Measurements from ENCODE around the gene C20orf204. TPM values are rescaled to one million over a fixed set of nuclear protein-coding genes. Genes with fewer than 3 reads are reported as not detected.
A peak's percentile ranks its signal among the peaks of the same experiment; 100 is the strongest.

C20orf204 gene
- total RNA-seq, 4 donors from 2014 or later = 0.68 to 34.8 (median 1.4) TPM; not detected in 1

GRCh38 chr20:64068386-64069208 is 32.6 kb downstream of the C20orf204 start:
- Histone ChIP-seq H3K4me1 (peaks cover 9 to 15% (median 12%) of the 10 kb centered on the region in 4 donors), H3K4me3 (no peak overlapping the region), H3K36me3 (no peaks in the 10 kb centered on the region), H3K27me3 (peaks cover 4% of the 10 kb centered on the region), H3K9me3 (no peaks in the 10 kb centered on the region), H3K27ac (no peak overlapping the region)
- no peak for DNase-seq
- 77% methylated on average over 7 of the region's 12 CpGs; no CpG with 5 or more reads in 1 of the 2 donors for WGBS, 2 donors (ENCODE audit: low coverage in 1 of 2)
- TF ChIP-seq CTCF (IDR thresholded peaks at IDR 0.05) (no peak), EP300 (IDR thresholded peaks at IDR 0.05; ENCODE audit: low read depth) (no peak), POLR2AphosphoS5 (IDR thresholded peaks at IDR 0.05) (no peak), POLR2A (IDR thresholded peaks at IDR 0.05) (no peak)
- in situ Hi-C loops (cut with MboI; ENCODE audit: low pct_ligation_motif_present in 1 of 4, low pct_unique_long_range_greater_than_20kb in 1 of 4, low sequenced_read_pairs in 3 of 4) = no loop called here
- intact Hi-C loops (cut with DNase I; ENCODE audit: low total_unique reads) = no loop called here

GRCh38 chr20:64069209-64069613 is 33.2 kb downstream of the C20orf204 start:
- Histone ChIP-seq H3K9me3 (no peaks in the 10 kb centered on the region), H3K4me1 (peaks cover 3 to 8% (median 6%) of the 10 kb centered on the region in 4 donors), H3K27me3 (peaks cover 1% of the 10 kb centered on the region), H3K4me3 (no peak overlapping the region), H3K36me3 (no peaks in the 10 kb centered on the region), H3K27ac (no peak overlapping the region)
- in situ Hi-C loops (cut with MboI; ENCODE audit: low pct_ligation_motif_present in 1 of 4, low pct_unique_long_range_greater_than_20kb in 1 of 4, low sequenced_read_pairs in 3 of 4) (no loop called here), intact Hi-C loops (cut with DNase I; ENCODE audit: low total_unique reads) (no loop called here)
- WGBS, 2 donors (ENCODE audit: low coverage in 1 of 2) = 86% methylated on average over 13 of the region's 20 CpGs; no CpG with 5 or more reads in 1 of the 2 donors
- TF ChIP-seq CTCF (IDR thresholded peaks at IDR 0.05) = no peak
- no peak for TF ChIP-seq POLR2AphosphoS5 (IDR thresholded peaks at IDR 0.05)
- no peak for TF ChIP-seq EP300 (IDR thresholded peaks at IDR 0.05; ENCODE audit: low read depth)
- no peak for TF ChIP-seq POLR2A (IDR thresholded peaks at IDR 0.05)
- no peak for DNase-seq

- Histone ChIP-seq H3K4me3 (no peak overlapping the region), H3K9me3 (no peaks in the 10 kb centered on the region), H3K27me3 (no peaks in the 10 kb centered on the region), H3K27ac (no peak overlapping the region), H3K36me3 (no peaks in the 10 kb centered on the region), H3K4me1 (peaks cover 0 to 4% (median under 1%) of the 10 kb centered on the region in 4 donors)
- no peak for DNase-seq
- intact Hi-C loops (cut with DNase I; ENCODE audit: low total_unique reads) = no loop called here
- TF ChIP-seq EP300 (IDR thresholded peaks at IDR 0.05; ENCODE audit: low read depth) (no peak), CTCF (IDR thresholded peaks at IDR 0.05) (peak; percentile 58 to 66 (median 61)), POLR2AphosphoS5 (IDR thresholded peaks at IDR 0.05) (no peak), POLR2A (IDR thresholded peaks at IDR 0.05) (no peak)
- in situ Hi-C loops (cut with MboI; ENCODE audit: low pct_ligation_motif_present in 1 of 4, low pct_unique_long_range_greater_than_20kb in 1 of 4, low sequenced_read_pairs in 3 of 4) = no loop called here
- WGBS, 2 donors (ENCODE audit: low coverage in 1 of 2) = 67% methylated on average over 14 of the region's 14 CpGs; no CpG with 5 or more reads in 1 of the 2 donors
Measured at GRCh38 chr20:64069614-64070243, 33.7 kb downstream of the C20orf204 start.

- Histone ChIP-seq H3K27ac (no peak overlapping the region), H3K4me3 (no peak overlapping the region), H3K9me3 (no peaks in the 10 kb centered on the region), H3K4me1 (no peaks in the 10 kb centered on the region), H3K27me3 (no peaks in the 10 kb centered on the region), H3K36me3 (no peaks in the 10 kb centered on the region)
- in situ Hi-C loops (cut with MboI; ENCODE audit: low pct_ligation_motif_present in 1 of 4, low pct_unique_long_range_greater_than_20kb in 1 of 4, low sequenced_read_pairs in 3 of 4) = no loop called here
- DNase-seq = no peak
- intact Hi-C loops (cut with DNase I; ENCODE audit: low total_unique reads) = no loop called here
- TF ChIP-seq EP300 (IDR thresholded peaks at IDR 0.05; ENCODE audit: low read depth) = no peak
- TF ChIP-seq POLR2AphosphoS5 (IDR thresholded peaks at IDR 0.05) = no peak
- TF ChIP-seq CTCF (IDR thresholded peaks at IDR 0.05) = no peak
- TF ChIP-seq POLR2A (IDR thresholded peaks at IDR 0.05) = no peak
- WGBS, 2 donors (ENCODE audit: low coverage in 1 of 2) = 89% methylated on average over 31 of the region's 31 CpGs; no CpG with 5 or more reads in 1 of the 2 donors
Measured at GRCh38 chr20:64070244-64070993, 34.4 kb downstream of the C20orf204 start.

All from transverse colon (tissue), 4 donors.